Naive B cell (primary cell): ENCODE results near the gene TMEM37. TPM values are rescaled to one million over a fixed set of nuclear protein-coding genes. Genes with fewer than 3 reads are reported as not detected.
A peak's percentile ranks its signal among the peaks of the same experiment; 100 is the strongest.

ENCODE experiments used
- ATAC-seq, 2 donors: fragments of 150-1000 bp; cut with Tn5 transposase; 2 replicates each; pipeline ENCODE4 v1.10.0; 2021; ENCODE audit warnings: low read depth in 2 of 2, mild to moderate bottlenecking in 2 of 2, moderate library complexity in 2 of 2
- DNase-seq: peaks from one replicate; pipeline ENCODE4 v3.0.0; 2022
- H3K27ac Mint-ChIP-seq, 6 donors: one replicate each; pipeline ENCODE4 v1.8.0; 2020 to 2022; ENCODE audit warnings: mild to moderate bottlenecking in 6 of 6, mixed read lengths in 6 of 6, moderate library complexity in 5 of 6, inconsistent platforms in 2 of 6
- H3K27me3 Mint-ChIP-seq, 3 donors: one replicate each; pipeline ENCODE4 v1.8.0; 2021 to 2022; ENCODE audit warnings: mixed read lengths in 3 of 3, mild to moderate bottlenecking in 1 of 3
- H3K36me3 Mint-ChIP-seq, 2 donors: one replicate each; pipeline ENCODE4 v1.8.0; 2020 to 2022; ENCODE audit warnings: mixed read lengths in 2 of 2, inconsistent platforms in 1 of 2, mild to moderate bottlenecking in 1 of 2
- H3K4me1 Mint-ChIP-seq, 3 donors: one replicate each; pipeline ENCODE4 v1.8.0; 2020 to 2022; ENCODE audit warnings: mixed read lengths in 3 of 3, inconsistent platforms in 1 of 3, mild to moderate bottlenecking in 1 of 3, moderate library complexity in 1 of 3
- H3K4me3 Mint-ChIP-seq, 8 donors: one replicate each; pipeline ENCODE4 v1.8.0; 2020 to 2022; ENCODE audit warnings: mild to moderate bottlenecking in 8 of 8, mixed read lengths in 8 of 8, moderate library complexity in 8 of 8, inconsistent platforms in 2 of 8
- H3K9me3 Mint-ChIP-seq, 7 donors: one replicate each; pipeline ENCODE4 v1.8.0; 2020 to 2022; ENCODE audit warnings: mixed read lengths in 7 of 7, mild to moderate bottlenecking in 5 of 7, inconsistent platforms in 2 of 7, moderate library complexity in 1 of 7
- polyA plus RNA-seq, 6 donors: library from polyadenylated mRNA; unstranded; fragments of 300-500 nt; fragmentation: Illumina TruSeq; gene quantifications; one replicate each; pipeline ENCODE4 v1.2.3, GENCODE V29; 2021; ENCODE audit warnings: low read depth in 6 of 6

Gene TMEM37
- polyA plus RNA-seq, 6 donors from 2014 or later: not detected

DNA sequence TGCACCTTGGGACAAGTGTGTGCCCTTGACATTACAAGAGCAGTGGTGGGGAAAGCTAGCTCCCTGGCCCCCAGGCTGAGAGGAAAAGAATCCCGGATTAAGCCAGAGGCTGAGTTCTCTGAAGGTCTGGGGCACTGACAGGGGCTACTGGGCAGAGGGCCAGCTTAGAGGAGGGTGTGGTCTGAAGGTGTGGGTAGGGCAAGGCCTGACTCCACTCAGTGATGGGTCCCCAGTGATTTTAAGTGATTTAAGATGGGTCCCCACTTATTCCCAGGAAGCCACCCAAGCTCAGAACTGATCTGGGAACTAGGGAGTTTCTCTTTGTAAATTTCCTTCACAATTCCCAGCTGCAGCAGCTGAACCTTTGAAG lies 8.8 kb downstream of the TMEM37 start:
- Mint-ChIP-seq H3K27ac (no peak overlapping the region), H3K4me3 (peak overlapping the region in 1 of 8 donors; percentile 53), H3K27me3 (peaks cover 11 to 42% (median 37%) of the 10 kb centered on the region in 3 donors), H3K36me3 (no peaks in the 10 kb centered on the region), H3K4me1 (no peaks in the 10 kb centered on the region), H3K9me3 (no peaks in the 10 kb centered on the region)
- DNase-seq: no peak
- ATAC-seq: no peak

DNA sequence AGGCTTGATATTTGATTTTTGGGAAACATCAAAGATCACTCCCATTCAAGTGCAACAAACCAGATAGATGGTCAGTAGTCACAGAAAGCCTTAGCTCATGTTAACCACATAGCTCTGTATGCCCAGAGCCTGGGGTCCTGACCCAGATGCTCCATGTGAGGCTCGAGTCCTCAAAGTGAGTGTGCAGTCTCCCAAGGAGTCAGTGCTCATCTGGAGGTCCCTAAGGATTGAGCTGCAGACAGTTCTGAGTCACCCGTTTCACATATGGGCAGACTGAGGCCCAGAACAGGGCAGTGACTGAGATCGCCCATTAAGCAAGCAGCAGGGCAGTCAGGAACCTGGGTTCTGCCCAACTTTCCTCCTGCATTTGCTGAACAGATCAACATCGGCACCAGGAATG lies 9.2 kb downstream of the TMEM37 start:
- no peak overlapping the region for H3K4me3 Mint-ChIP-seq
- no peak overlapping the region for H3K27ac Mint-ChIP-seq
- peaks cover 7 to 38% (median 33%) of the 10 kb centered on the region in 3 donors for H3K27me3 Mint-ChIP-seq
- no peak for DNase-seq
- H3K4me1 Mint-ChIP-seq: no peaks in the 10 kb centered on the region
- H3K36me3 Mint-ChIP-seq: no peaks in the 10 kb centered on the region
- ATAC-seq: no peak
- no peaks in the 10 kb centered on the region for H3K9me3 Mint-ChIP-seq

DNA sequence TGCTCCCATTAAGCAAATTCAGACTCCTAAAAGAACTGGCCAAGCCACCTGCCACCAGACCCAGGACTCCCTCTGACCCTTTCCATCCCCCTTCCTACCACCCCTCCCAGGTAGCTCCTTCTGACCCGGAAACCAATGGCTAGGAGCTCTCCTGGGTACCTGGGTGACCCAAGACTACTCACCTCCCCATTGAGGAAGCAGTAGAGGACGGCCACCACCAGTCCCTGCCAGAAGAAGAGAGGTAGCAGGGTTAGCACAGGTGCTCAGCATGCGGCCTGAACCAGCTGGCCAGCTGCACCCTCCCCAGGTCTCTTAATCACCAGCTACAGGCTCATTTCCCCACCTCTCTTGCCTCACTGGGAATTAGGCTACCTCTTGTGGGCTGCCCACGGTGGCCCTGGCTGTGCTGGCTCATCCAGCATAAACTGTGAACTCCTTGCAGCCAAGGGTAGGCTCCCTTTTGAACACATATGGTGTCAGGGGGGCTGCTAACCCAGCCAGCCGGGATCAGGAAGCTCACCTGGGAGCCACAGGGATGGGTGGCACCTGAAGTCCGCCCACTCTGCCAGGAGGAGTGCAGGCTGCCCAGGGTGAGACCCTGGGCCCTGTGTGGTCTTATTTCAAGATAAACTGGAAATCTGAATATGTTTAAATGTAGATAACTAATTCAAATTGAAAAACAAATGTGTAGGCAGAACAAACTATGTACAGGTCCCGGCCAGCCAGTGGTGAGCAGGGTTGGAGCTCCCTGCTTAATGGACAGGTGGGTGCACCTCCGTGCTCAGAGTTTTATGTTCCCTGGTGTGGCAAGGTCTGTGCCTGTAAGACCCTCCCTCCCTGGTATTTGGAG lies 9.9 kb downstream of the TMEM37 start:
- Mint-ChIP-seq H3K4me3 (no peak overlapping the region), H3K27me3 (peaks cover 3 to 38% (median 30%) of the 10 kb centered on the region in 3 donors), H3K36me3 (no peaks in the 10 kb centered on the region), H3K4me1 (no peaks in the 10 kb centered on the region), H3K9me3 (no peaks in the 10 kb centered on the region), H3K27ac (no peak overlapping the region)
- ATAC-seq (no peak), DNase-seq (no peak)

DNA sequence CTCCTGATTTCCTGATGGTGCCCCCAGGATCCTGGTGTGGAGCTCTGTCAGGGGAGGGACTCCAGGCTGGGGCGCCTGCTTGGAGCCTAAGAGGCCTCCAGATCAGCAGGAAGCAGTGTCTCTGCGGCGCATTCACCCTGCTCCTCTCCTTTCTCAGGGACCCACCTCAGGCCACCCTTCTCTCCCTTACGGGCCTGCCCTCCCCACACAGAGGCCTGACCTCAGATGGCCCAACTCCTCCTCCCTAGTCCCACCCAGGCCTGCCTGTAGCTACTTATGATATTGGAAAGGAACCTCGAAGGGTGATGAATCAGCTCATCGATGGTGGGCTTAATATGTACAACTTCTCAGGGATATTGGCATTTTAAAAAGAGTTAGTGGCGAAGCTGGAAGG lies 10.6 kb downstream of the TMEM37 start:
- no peak for ATAC-seq
- H3K4me1 Mint-ChIP-seq: no peaks in the 10 kb centered on the region
- no peaks in the 10 kb centered on the region for H3K36me3 Mint-ChIP-seq
- peaks cover 9 to 43% (median 36%) of the 10 kb centered on the region in 3 donors for H3K27me3 Mint-ChIP-seq
- no peaks in the 10 kb centered on the region for H3K9me3 Mint-ChIP-seq
- H3K27ac Mint-ChIP-seq: no peak overlapping the region
- DNase-seq: no peak
- no peak overlapping the region for H3K4me3 Mint-ChIP-seq

DNA sequence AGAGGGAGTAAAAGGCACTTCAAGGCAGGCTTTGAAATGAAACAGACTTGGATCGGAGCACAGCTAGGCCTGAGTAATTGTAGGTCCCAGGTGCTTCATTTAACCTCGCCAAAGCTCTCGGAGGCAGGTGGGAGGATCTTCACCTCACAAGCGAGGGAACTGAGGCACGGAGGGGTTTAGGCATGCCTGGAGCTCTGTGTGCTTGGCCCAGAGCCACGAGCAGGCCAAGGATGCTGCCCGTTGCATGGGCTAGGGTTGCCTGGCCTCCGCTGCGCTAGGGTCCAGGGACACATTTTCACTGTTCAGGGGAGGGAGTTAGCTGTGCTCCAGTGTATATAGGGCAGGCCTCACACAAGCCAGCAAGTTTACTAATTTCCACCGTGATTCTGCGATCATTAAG lies 11.2 kb downstream of the TMEM37 start:
- ATAC-seq (no peak), DNase-seq (no peak)
- Mint-ChIP-seq H3K9me3 (no peaks in the 10 kb centered on the region), H3K4me3 (no peak overlapping the region), H3K36me3 (no peaks in the 10 kb centered on the region), H3K4me1 (no peaks in the 10 kb centered on the region), H3K27me3 (peaks cover 10 to 45% (median 40%) of the 10 kb centered on the region in 3 donors), H3K27ac (no peak overlapping the region)

DNA sequence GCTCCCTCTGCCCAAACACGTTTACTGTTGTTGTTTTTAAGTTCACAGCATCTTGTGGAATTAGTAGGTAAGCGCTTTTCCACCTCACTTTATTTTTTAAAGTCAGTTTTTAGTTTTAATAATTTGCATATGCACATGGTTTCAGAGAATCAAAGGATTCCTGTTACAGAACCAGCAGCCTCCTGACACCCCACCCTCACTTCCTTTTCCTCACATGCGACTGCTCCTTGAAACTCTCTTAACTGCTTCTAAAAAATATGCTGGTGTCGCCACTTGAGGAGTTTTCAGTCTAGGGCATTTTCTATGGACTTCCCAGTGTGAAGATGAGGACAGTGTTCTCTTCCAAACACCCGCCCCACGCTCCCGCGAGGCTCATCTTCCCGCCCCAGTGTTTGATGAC lies 14.4 kb downstream of the TMEM37 start:
- Mint-ChIP-seq H3K36me3 (no peaks in the 10 kb centered on the region), H3K4me1 (peaks cover 0 to 5% (median 0%) of the 10 kb centered on the region in 3 donors), H3K27me3 (peaks cover 18 to 35% (median 27%) of the 10 kb centered on the region in 3 donors), H3K4me3 (no peak overlapping the region), H3K27ac (no peak overlapping the region), H3K9me3 (no peaks in the 10 kb centered on the region)
- ATAC-seq (no peak), DNase-seq (no peak)

DNA sequence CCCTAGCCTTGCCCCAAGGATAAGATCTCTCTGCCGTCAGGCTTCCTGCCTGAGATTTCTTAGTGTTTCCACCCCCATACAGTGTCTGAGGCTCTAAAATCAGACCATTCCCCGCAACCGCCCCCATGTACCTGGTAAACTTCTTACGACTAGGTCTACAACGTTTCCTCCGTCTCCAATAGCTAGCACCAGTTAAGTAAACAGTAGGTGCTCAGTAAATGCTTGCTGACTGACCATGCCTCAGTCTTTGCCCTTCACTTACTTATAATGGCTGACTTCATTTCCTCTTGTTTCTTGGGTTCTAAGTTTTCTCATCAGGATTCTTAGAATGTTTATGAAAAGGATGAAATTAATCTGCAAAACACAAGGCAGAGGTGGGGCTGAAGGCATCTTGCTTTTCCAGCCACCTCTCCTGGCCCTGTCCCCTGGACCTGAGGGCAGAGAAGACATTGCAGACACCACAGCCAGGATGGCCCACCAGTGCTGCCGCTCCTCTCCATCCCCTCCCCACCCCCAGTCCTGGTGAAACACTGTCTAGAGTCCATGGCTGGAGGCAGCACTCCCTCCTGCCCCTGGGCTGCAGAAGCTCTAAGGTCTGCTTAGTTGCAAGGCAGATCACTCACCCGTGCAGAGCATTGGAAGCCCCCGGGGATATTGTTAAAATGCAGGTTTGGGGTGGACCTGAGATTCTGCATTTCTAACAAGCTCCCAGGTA lies 16.9 kb downstream of the TMEM37 start:
- H3K9me3 Mint-ChIP-seq: no peaks in the 10 kb centered on the region
- H3K27me3 Mint-ChIP-seq: peaks cover 28 to 61% (median 48%) of the 10 kb centered on the region in 3 donors
- no peak overlapping the region for H3K4me3 Mint-ChIP-seq
- no peaks in the 10 kb centered on the region for H3K36me3 Mint-ChIP-seq
- DNase-seq (no peak), ATAC-seq (no peak)
- H3K27ac Mint-ChIP-seq: no peak overlapping the region
- H3K4me1 Mint-ChIP-seq: peaks cover 0 to 5% (median 0%) of the 10 kb centered on the region in 3 donors

DNA sequence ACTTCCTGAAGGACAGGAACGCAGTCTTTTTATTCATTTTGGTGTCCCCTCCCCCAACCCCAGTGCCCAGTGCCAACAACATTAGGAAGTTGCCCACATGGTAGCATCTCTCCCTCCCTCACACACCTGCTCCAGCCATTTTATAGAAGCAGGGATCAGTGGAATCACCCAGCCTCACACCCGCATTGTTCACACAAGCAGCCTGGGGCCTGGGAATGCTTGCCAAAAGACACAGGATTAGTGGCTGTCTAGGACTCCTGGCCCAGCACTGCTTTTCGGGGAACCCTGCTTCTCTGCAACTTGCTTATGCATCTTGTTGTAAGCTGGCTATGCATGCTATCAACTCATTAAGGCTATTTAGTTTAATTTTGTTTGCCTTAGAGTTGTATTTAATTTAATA lies 17.9 kb downstream of the TMEM37 start:
- ATAC-seq: no peak
- DNase-seq: no peak
- no peaks in the 10 kb centered on the region for H3K36me3 Mint-ChIP-seq
- H3K4me3 Mint-ChIP-seq: no peak overlapping the region
- H3K9me3 Mint-ChIP-seq: no peaks in the 10 kb centered on the region
- peaks cover 0 to 5% (median 0%) of the 10 kb centered on the region in 3 donors for H3K4me1 Mint-ChIP-seq
- peaks cover 28 to 67% (median 53%) of the 10 kb centered on the region in 3 donors for H3K27me3 Mint-ChIP-seq
- no peak overlapping the region for H3K27ac Mint-ChIP-seq

DNA sequence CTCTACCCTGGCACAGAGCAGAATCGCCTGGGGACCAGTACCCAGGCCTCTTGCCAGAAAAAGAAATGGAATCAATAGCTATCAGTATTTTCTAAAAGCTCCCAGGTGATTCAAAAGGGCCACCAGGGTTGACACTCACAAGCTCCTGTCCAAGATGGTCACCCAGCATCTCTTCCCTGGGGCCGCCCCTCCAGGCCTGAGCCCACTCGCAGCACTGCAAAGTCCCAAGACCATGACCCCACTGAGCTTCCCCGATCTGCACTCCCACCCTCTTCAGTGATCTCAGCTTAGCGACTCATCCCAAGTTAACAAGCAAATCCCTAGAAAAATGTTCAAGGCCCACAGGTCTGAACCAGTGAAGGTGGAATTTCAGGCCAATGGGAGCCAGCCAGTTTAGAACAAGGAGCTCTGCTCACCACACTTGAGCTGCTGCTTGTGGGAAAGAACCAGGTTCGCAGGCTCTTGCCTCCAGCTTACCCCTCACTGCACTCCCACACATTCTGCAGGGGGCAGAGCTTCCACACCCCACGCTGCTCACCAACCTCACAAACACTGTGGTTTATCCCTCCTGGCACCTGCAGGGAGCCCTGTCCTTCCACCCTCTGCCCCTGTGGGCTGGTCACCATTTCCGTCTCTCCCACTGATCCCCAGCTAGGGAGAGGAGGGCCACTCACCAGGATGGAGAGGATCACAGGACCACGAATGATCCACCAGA lies 19.8 kb downstream of the TMEM37 start:
- H3K4me1 Mint-ChIP-seq: peaks cover 0 to 5% (median 0%) of the 10 kb centered on the region in 3 donors
- DNase-seq: no peak
- H3K27ac Mint-ChIP-seq: no peak overlapping the region
- H3K27me3 Mint-ChIP-seq: peaks cover 30 to 77% (median 63%) of the 10 kb centered on the region in 3 donors
- H3K36me3 Mint-ChIP-seq: no peaks in the 10 kb centered on the region
- no peak for ATAC-seq
- H3K4me3 Mint-ChIP-seq: no peak overlapping the region
- H3K9me3 Mint-ChIP-seq: no peaks in the 10 kb centered on the region

DNA sequence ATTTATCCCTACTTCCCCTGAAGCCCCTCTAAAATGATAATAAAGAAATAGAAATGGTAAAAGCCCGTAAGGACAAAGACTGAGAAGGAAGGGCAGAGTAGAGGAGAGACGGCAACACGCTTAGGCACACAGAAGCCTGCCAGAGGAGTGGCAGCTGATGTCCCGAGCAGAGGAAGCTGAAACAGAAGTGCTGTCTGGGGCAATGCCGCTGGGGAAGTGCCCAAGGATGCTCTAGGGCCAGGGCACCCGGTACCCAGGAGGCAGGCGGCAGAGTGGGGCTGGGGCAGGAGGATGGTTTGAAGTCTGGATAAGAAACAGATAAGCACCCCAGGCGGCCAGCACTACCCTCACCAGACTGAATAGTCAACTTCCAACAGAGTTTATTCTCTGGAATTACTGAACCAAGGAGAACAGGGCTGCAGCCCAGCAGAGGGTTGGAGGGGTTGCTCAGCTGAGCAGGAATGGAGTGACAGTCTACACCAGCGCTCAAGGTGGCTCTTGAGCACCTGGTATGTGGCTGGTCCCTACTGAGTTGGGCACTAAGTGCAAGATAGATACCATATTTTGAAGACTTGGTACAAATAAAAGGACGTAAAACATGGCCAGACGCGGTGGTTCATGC lies 22.4 kb downstream of the TMEM37 start:
- Mint-ChIP-seq H3K36me3 (no peaks in the 10 kb centered on the region), H3K9me3 (no peaks in the 10 kb centered on the region), H3K4me1 (no peaks in the 10 kb centered on the region), H3K27ac (peak overlapping the region in 1 of 6 donors; percentile 54), H3K27me3 (peaks cover 20 to 57% (median 48%) of the 10 kb centered on the region in 3 donors), H3K4me3 (no peak overlapping the region)
- DNase-seq (no peak), ATAC-seq (no peak)

DNA sequence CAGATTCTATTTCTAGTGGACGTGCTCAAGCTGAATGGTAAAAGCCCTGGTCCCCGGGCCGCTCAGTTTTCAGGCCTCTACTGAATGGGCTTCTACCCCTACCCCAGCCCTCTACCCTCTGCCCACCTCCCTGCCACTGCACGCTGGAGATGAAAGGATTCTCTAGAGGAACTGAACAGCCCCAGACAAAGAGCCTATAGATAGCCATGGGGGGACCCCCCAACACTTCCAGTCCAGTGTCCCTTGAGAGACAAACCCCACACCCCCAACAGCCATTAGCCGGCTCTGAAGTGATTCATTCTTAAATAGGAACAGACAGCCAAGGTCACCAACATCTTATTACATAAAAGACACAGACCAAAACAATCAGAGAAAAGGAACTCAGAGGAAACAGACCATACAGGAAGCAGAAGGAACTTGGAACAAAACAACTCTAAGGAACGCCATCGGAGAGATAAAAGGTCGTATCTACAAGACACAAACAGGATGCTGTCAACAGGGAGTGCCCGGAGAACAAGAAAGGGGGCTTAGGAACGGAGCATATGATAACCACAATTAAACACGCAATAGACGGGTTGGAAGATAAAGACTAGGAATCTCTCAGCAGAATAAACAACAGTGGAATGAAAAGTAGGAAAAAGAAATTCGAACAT lies 23.5 kb downstream of the TMEM37 start:
- Mint-ChIP-seq H3K4me3 (no peak overlapping the region), H3K27me3 (peaks cover 21 to 63% (median 56%) of the 10 kb centered on the region in 3 donors), H3K27ac (no peak overlapping the region), H3K9me3 (no peaks in the 10 kb centered on the region), H3K4me1 (no peaks in the 10 kb centered on the region), H3K36me3 (no peaks in the 10 kb centered on the region)
- no peak for DNase-seq
- ATAC-seq: no peak

DNA sequence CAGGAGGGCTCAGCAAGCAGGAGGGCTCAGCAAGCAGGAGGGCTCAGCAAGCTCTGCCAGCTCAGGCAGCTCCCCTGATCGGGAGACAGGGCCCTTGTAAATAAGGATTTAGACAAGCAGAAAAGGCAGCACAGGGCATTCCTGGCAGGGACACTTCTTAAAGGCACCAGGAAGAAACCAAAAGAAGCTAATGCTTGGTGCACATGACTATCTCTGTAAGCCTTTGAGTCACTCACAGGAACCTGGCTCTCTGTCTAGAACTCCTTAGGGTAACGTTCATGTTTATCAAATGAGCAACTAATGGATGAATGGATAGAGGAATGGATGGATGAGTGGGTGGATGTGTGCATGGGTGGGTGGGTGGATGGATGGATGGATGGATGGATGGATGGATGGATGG lies 28.4 kb downstream of the TMEM37 start:
- no peak for DNase-seq
- H3K9me3 Mint-ChIP-seq: peaks cover 0 to 2% (median 0%) of the 10 kb centered on the region in 7 donors
- ATAC-seq: no peak
- H3K4me3 Mint-ChIP-seq: no peak overlapping the region
- peaks cover 12 to 29% (median 25%) of the 10 kb centered on the region in 3 donors for H3K27me3 Mint-ChIP-seq
- peak overlapping the region in 1 of 6 donors; percentile 82 for H3K27ac Mint-ChIP-seq
- no peaks in the 10 kb centered on the region for H3K36me3 Mint-ChIP-seq
- no peaks in the 10 kb centered on the region for H3K4me1 Mint-ChIP-seq

DNA sequence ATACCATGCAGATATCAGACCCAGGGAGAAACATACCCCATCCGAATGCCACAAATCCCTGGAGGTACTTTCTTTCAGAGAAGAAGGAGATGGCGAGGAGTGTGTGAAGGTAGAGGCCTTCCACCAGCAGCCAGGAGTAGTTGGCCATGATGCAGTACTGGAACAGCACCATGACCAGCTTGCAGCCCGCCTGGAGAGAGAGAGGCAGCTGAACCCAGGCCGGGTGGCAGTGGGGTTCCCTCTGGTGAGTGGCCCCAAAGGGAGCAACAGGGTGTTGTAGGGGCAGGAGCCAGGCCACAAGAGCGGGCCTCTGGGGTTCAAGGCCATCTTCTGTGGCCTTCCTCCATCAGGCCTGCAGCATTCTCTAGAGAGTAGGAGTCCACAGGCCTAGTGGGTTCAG lies 30.2 kb downstream of the TMEM37 start:
- H3K36me3 Mint-ChIP-seq: no peaks in the 10 kb centered on the region
- H3K27ac Mint-ChIP-seq: no peak overlapping the region
- peaks cover 0 to 2% (median 0%) of the 10 kb centered on the region in 7 donors for H3K9me3 Mint-ChIP-seq
- no peaks in the 10 kb centered on the region for H3K4me1 Mint-ChIP-seq
- DNase-seq (no peak), ATAC-seq (no peak)
- no peak overlapping the region for H3K4me3 Mint-ChIP-seq
- peaks cover 5 to 17% (median 14%) of the 10 kb centered on the region in 3 donors for H3K27me3 Mint-ChIP-seq
